Esophagus muscularis mucosa (tissue), 4 donors: ENCODE measurements around the gene NPB. TPM values are rescaled to one million over a fixed set of nuclear protein-coding genes. Genes with fewer than 3 reads are reported as not detected.

ENCODE experiments used
- DNase-seq: peaks from one replicate; pipeline ENCODE4 v3.0.0-alpha.2; 2017; ENCODE audit errors: extremely low spot score
- H3K27ac ChIP-seq, 4 donors: fragments of 200-600 bp; sonication (generic); replicated peaks in 1 of 4; 1 replicate in 3 of 4; 2 replicates in 1 of 4; pipeline ENCODE4 v1.5.1; 2016 to 2019; ENCODE audit warnings: mild to moderate bottlenecking in 1 of 4
- H3K27me3 ChIP-seq, 4 donors: fragments of 200-600 bp; sonication (generic); one replicate each; pipeline versions ENCODE4 v1.5.1 to v1.6.0; 2016 to 2019
- H3K36me3 ChIP-seq, 4 donors: fragments of 200-600 bp; sonication (generic); one replicate each; pipeline ENCODE4 v1.5.1; 2016 to 2019
- H3K4me1 ChIP-seq, 4 donors: fragments of 200-600 bp; sonication (generic); one replicate each; pipeline ENCODE4 v1.5.1; 2016 to 2019
- H3K4me3 ChIP-seq, 4 donors: fragments of 200-600 bp; sonication (generic); 1 replicate in 2 of 4; 2 replicates in 2 of 4; pipeline ENCODE4 v1.5.1; 2016 to 2019; ENCODE audit warnings: mild to moderate bottlenecking in 4 of 4, moderate library complexity in 1 of 4
- H3K9me3 ChIP-seq, 4 donors: fragments of 200-600 bp; sonication (generic); 1 replicate in 3 of 4; 2 replicates in 1 of 4; pipeline ENCODE4 v1.5.1; 2016 to 2019
- EP300 ChIP-seq: sonication (generic); formaldehyde crosslinking; IDR thresholded peaks from one replicate; pipeline ENCODE4 v1.6.1; 2017; ENCODE audit warnings: antibody characterized with exemption
- POLR2A ChIP-seq: fragments of 450-650 bp; IDR thresholded peaks from one replicate; pipeline ENCODE4 v1.6.1; 2017; ENCODE audit warnings: antibody characterized with exemption, moderate library complexity, mild to moderate bottlenecking, low read depth
- POLR2AphosphoS5 ChIP-seq, 2 donors: sonication (generic); formaldehyde crosslinking; IDR thresholded peaks; one replicate each; pipeline ENCODE4 v1.6.1; 2017; ENCODE audit warnings: antibody characterized with exemption in 2 of 2
- WGBS: methylation state at CpG from one replicate; pipeline ENCODE4 v1.1.5; 2018; 5-methylcytosine and 5-hydroxymethylcytosine counted together
- intact Hi-C: fragments of 100-400 bp; cut with DNase I; formaldehyde crosslinking; loops from one replicate; pipeline ENCODE4 v1.15.1; 2023
- total RNA-seq, 4 donors: library from RNA; depleted of rRNA; stranded (reverse); fragments of >200 nt; gene quantifications; one replicate each; pipeline versions ENCODE4 v1.1.0 to v1.2.1, GENCODE V29; 2016
- TF ChIP-seq, protein P1 (sequence below), 3 experiments: fragments of 200-600 bp in 2 of 3; fragments of 450-650 bp in 1 of 3; sonication (generic) in 2 of 3; IDR thresholded peaks; one replicate each; pipeline ENCODE4 v1.5.1; 2017 to 2019; ENCODE audit warnings: antibody characterized with exemption in 3 of 3, mild to moderate bottlenecking in 2 of 3, moderate library complexity in 1 of 3

NPB gene
- total RNA-seq, 4 donors from 2014 or later = 0.78 to 1.8 TPM; not detected in 2

DNA sequence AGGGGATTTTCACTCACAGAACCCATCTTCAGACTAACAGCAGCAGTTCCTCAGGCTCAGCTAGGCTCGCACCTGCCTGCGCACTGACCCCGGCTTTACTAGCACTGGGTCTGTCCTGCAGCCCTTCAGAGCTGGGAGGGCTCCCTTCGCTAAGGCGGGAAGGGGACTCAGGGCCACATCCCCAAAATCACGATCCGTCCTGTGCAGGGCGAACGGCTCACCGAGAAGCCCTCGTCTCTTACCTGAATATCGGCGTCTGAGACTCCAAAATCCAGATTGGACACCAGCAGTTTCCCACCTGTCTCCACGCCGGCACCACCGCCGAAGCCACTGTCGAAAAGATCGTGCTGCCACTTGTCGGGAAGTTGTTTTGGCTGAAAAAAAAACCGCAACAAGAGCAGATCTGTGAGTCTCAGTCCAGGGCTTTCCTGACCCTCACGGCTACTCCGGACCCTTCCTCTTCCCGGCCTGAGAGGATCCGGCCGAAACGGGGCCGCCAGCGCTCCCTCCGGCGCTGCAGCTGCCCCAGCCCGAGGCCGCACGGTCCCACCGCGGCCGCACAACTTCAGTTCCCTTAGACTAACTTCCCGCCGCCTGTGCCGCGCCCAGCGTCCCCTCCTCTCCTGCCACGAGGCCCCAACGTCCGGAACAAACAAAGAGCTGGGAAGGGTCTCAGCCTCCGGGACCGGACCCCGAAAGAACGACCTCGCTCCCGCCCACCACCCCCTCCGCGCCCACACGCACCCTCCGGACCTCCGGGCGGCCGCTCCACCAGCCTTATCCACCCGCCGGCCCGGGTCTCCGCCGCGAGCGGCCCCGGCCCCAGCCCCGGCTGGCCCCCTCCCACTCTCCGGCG is 11.4 kb upstream of the NPB start:
- Histone ChIP-seq H3K36me3 (peaks cover 34 to 66% (median 63%) of the 10 kb centered on the region in 4 donors), H3K4me3 (peak overlapping the region; percentile 86 to 100 (median 98)), H3K9me3 (no peaks in the 10 kb centered on the region), H3K27ac (peak overlapping the region; percentile 93 to 98 (median 95)), H3K27me3 (no peaks in the 10 kb centered on the region), H3K4me1 (peaks cover 26 to 43% (median 32%) of the 10 kb centered on the region in 4 donors)
- intact Hi-C loops = no loop called here
- 24% methylated on average over 20 of the region's 69 CpGs for WGBS
- no peak for DNase-seq
- TF ChIP-seq POLR2AphosphoS5 (IDR thresholded peaks at IDR 0.05) (no peak), EP300 (no peak), POLR2A (no peak)
- TF ChIP-seq, protein P1, sequence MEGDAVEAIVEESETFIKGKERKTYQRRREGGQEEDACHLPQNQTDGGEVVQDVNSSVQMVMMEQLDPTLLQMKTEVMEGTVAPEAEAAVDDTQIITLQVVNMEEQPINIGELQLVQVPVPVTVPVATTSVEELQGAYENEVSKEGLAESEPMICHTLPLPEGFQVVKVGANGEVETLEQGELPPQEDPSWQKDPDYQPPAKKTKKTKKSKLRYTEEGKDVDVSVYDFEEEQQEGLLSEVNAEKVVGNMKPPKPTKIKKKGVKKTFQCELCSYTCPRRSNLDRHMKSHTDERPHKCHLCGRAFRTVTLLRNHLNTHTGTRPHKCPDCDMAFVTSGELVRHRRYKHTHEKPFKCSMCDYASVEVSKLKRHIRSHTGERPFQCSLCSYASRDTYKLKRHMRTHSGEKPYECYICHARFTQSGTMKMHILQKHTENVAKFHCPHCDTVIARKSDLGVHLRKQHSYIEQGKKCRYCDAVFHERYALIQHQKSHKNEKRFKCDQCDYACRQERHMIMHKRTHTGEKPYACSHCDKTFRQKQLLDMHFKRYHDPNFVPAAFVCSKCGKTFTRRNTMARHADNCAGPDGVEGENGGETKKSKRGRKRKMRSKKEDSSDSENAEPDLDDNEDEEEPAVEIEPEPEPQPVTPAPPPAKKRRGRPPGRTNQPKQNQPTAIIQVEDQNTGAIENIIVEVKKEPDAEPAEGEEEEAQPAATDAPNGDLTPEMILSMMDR (IDR thresholded peaks at IDR 0.05) = no peak

DNA sequence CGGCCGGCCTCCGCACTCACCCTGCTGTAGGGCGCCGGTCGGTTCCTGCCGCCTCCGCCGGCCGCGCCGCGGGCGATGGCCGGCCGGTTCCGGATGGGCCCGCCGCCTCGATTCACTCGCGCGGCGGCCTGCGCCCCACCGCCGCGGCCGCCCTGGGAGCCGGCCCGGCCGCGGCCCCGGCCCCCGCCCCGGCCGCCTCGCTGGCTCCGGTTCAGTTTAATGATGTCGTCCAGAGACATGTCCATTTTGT is 10.8 kb upstream of the NPB start:
- WGBS = no CpG with 5 or more reads among the region's 40 CpGs
- no peak for DNase-seq
- Histone ChIP-seq H3K9me3 (no peaks in the 10 kb centered on the region), H3K27me3 (no peaks in the 10 kb centered on the region), H3K27ac (peak overlapping the region; percentile 93 to 98 (median 95)), H3K4me3 (peak overlapping the region; percentile 86 to 100 (median 98)), H3K4me1 (peaks cover 26 to 43% (median 32%) of the 10 kb centered on the region in 4 donors), H3K36me3 (peaks cover 35 to 66% (median 63%) of the 10 kb centered on the region in 4 donors)
- intact Hi-C loops = no loop called here
- TF ChIP-seq POLR2AphosphoS5 (IDR thresholded peaks at IDR 0.05) = no peak
- TF ChIP-seq, protein P1 (IDR thresholded peaks at IDR 0.05) = no peak
- no peak for TF ChIP-seq POLR2A
- TF ChIP-seq EP300 = no peak

DNA sequence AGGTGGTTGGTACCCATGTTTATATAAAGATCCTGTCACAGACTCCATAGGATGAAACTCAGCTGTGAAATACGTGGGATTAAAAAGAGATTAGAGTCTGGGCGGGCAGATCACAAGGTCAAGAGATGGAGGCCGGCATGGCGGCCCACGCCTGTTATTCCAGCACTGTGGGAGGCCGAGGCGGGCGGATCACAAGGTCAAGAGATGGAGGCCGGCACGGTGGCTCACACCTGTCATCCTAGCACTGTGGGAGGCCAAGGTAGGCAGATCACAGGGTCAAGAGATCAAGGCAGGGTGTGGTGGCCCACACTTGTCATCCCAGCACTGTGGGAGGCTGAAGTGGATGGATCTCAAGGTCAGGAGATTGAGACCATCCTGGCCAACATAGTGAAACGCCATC is 6.6 kb upstream of the NPB start:
- 89% methylated on average over 11 of the region's 11 CpGs for WGBS
- Histone ChIP-seq H3K4me1 (peaks cover 13 to 26% (median 18%) of the 10 kb centered on the region in 4 donors), H3K27me3 (no peaks in the 10 kb centered on the region), H3K9me3 (no peaks in the 10 kb centered on the region), H3K36me3 (peaks cover 35 to 70% (median 66%) of the 10 kb centered on the region in 4 donors), H3K4me3 (no peak overlapping the region), H3K27ac (no peak overlapping the region)
- intact Hi-C loops = loop anchor here (5.0 kb wide), 1 partner anchor 43 kb away; no protein-coding TSS in a partner anchor
- TF ChIP-seq POLR2AphosphoS5 (IDR thresholded peaks at IDR 0.05) = no peak
- TF ChIP-seq, protein P1 (IDR thresholded peaks at IDR 0.05) = no peak
- no peak for TF ChIP-seq EP300
- DNase-seq = no peak

DNA sequence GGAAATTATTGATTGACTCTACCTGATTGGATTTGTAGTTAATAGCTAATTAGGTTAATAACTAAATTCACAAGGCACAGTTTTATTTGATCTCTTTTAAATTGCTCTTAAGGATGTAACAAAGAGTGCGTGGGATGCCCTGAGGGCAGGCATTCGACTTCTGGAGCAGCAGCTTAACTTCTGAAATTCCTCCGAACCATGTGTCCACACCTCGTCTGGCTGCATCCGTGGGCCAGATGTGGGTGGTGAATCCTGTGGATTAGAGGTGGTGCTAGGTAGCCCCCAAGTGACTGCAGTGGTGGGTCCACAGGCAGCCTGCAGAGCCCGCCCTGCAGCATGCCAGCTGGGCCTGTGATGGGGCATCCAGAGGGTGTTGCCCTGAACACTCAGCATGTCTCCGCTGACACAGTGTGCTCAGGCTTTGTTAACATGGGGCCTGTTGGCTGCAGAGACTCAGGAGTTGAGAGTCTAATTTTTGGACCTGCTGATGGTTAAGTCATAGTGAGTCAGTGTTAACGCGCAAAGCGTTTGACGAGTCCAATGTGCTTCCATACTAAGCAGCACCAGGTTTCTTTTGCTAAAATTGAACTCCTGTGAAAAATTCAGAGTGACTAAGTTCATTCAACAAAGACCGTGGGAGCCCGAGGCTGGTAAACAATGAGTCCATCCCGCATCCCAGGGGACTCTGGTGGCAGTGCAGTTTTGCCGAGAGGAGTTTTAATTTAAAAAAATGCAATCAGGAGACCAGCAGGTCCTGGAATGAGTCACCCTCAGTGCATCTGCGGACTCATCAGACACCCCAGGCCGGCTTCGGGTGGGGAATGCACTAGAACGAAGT is 3.8 kb upstream of the NPB start:
- H3K36me3 ChIP-seq = peaks cover 35 to 74% (median 71%) of the 10 kb centered on the region in 4 donors
- intact Hi-C loops = loop anchor here (5.0 kb wide), 1 partner anchor 46 kb away; no protein-coding TSS in a partner anchor
- no peak overlapping the region for H3K27ac ChIP-seq
- WGBS = 82% methylated on average over 16 of the region's 19 CpGs
- H3K4me1 ChIP-seq = peaks cover 8 to 22% (median 16%) of the 10 kb centered on the region in 4 donors
- TF ChIP-seq POLR2AphosphoS5 (IDR thresholded peaks at IDR 0.05) (no peak), POLR2A (no peak), EP300 (no peak)
- TF ChIP-seq, protein P1 (IDR thresholded peaks at IDR 0.05) = no peak
- H3K4me3 ChIP-seq = no peak overlapping the region
- H3K27me3 ChIP-seq = peaks cover 0 to 24% (median 8%) of the 10 kb centered on the region in 4 donors
- no peaks in the 10 kb centered on the region for H3K9me3 ChIP-seq
- DNase-seq = no peak
